Measurements from ENCODE around the gene FOXQ1. TPM values are rescaled to one million over a fixed set of nuclear protein-coding genes. Genes with fewer than 3 reads are reported as not detected.
A peak's percentile ranks its signal among the peaks of the same experiment; 100 is the strongest.

Gene FOXQ1
- total RNA-seq, 3 donors from 2014 or later = 0.16 to 1.5 TPM; not detected in 1

- Histone ChIP-seq H3K4me1 (peaks cover 0 to 5% of the 10 kb centered on the region in 2 donors), H3K4me3 (no peak overlapping the region), H3K9me3 (no peaks in the 10 kb centered on the region), H3K27me3 (no peaks in the 10 kb centered on the region), H3K27ac (peak overlapping the region; percentile 13 to 72), H3K36me3 (no peaks in the 10 kb centered on the region)
- intact Hi-C loops (cut with DNase I; ENCODE audit: low total_unique reads) = no loop called here
- peak in 2 of 3 donors; percentile 58 to 66 for TF ChIP-seq POLR2AphosphoS5 (IDR thresholded peaks at IDR 0.05)
- TF ChIP-seq CTCF (IDR thresholded peaks at IDR 0.05) = no peak
- TF ChIP-seq POLR2A (IDR thresholded peaks at IDR 0.05) = no peak
- peak in 1 of 2 donors; percentile 92 for DNase-seq (ENCODE audit: low spot score in 2 of 2)
Measured at GRCh38 chr6:1335367-1336037, 23.6 kb downstream of the FOXQ1 start.

GRCh38 chr6:1336246-1336843 lies 24.4 kb downstream of the FOXQ1 start:
- intact Hi-C loops (cut with DNase I; ENCODE audit: low total_unique reads) = no loop called here

GRCh38 chr6:1337791-1338190 lies 25.9 kb downstream of the FOXQ1 start:
- intact Hi-C loops (cut with DNase I; ENCODE audit: low total_unique reads) = no loop called here
- TF ChIP-seq POLR2A (IDR thresholded peaks at IDR 0.05) (no peak), POLR2AphosphoS5 (IDR thresholded peaks at IDR 0.05) (no peak), CTCF (IDR thresholded peaks at IDR 0.05) (no peak)

More at GRCh38 chr6:1336246-1336843, 24.4 kb downstream of the FOXQ1 start:
- Histone ChIP-seq H3K36me3 (no peaks in the 10 kb centered on the region), H3K9me3 (no peaks in the 10 kb centered on the region), H3K27me3 (no peaks in the 10 kb centered on the region), H3K4me3 (no peak overlapping the region), H3K4me1 (peaks cover 0 to 5% of the 10 kb centered on the region in 2 donors), H3K27ac (peak overlapping the region; percentile 13 to 72)
- peak; percentile 56 to 59 for DNase-seq (ENCODE audit: low spot score in 2 of 2)
- TF ChIP-seq CTCF (IDR thresholded peaks at IDR 0.05) = peak in 2 of 3 donors; percentile 46 to 78
- TF ChIP-seq POLR2AphosphoS5 (IDR thresholded peaks at IDR 0.05) = peak in 1 of 3 donors; percentile 36
- TF ChIP-seq POLR2A (IDR thresholded peaks at IDR 0.05) = no peak

GRCh38 chr6:1346101-1346500 lies 34.2 kb downstream of the FOXQ1 start:
- Histone ChIP-seq H3K4me3 (no peak overlapping the region), H3K4me1 (no peaks in the 10 kb centered on the region), H3K9me3 (peaks cover 0 to under 1% of the 10 kb centered on the region in 2 donors), H3K27ac (no peak overlapping the region), H3K27me3 (no peaks in the 10 kb centered on the region), H3K36me3 (no peaks in the 10 kb centered on the region)
- TF ChIP-seq POLR2AphosphoS5 (IDR thresholded peaks at IDR 0.05) = no peak
- TF ChIP-seq POLR2A (IDR thresholded peaks at IDR 0.05) = no peak
- no peak for TF ChIP-seq CTCF (IDR thresholded peaks at IDR 0.05)
- DNase-seq (ENCODE audit: low spot score in 2 of 2) = no peak
- intact Hi-C loops (cut with DNase I; ENCODE audit: low total_unique reads) = no loop called here

More at GRCh38 chr6:1337791-1338190, 25.9 kb downstream of the FOXQ1 start:
- peaks cover 0 to 5% of the 10 kb centered on the region in 2 donors for H3K4me1 ChIP-seq
- H3K27me3 ChIP-seq = no peaks in the 10 kb centered on the region
- H3K9me3 ChIP-seq = no peaks in the 10 kb centered on the region
- H3K4me3 ChIP-seq = no peak overlapping the region
- no peak overlapping the region for H3K27ac ChIP-seq
- no peak for DNase-seq (ENCODE audit: low spot score in 2 of 2)
- H3K36me3 ChIP-seq = no peaks in the 10 kb centered on the region

- intact Hi-C loops (cut with DNase I; ENCODE audit: low total_unique reads) = no loop called here
- peaks cover 0 to 6% of the 10 kb centered on the region in 2 donors for H3K9me3 ChIP-seq
- H3K27me3 ChIP-seq = no peaks in the 10 kb centered on the region
- H3K27ac ChIP-seq = no peak overlapping the region
- no peak for TF ChIP-seq POLR2A (IDR thresholded peaks at IDR 0.05)
- no peak for TF ChIP-seq POLR2AphosphoS5 (IDR thresholded peaks at IDR 0.05)
- no peak for TF ChIP-seq CTCF (IDR thresholded peaks at IDR 0.05)
- H3K36me3 ChIP-seq = no peaks in the 10 kb centered on the region
- no peak overlapping the region for H3K4me3 ChIP-seq
- no peak for DNase-seq (ENCODE audit: low spot score in 2 of 2)
- H3K4me1 ChIP-seq = no peaks in the 10 kb centered on the region
Measured at GRCh38 chr6:1346558-1347091, 34.7 kb downstream of the FOXQ1 start.
